ENCODE measurements around the gene IQSEC3. TPM values are rescaled to one million over a fixed set of nuclear protein-coding genes. Genes with fewer than 3 reads are reported as not detected.
"Not testable (repeated sequence)": the region's sequence is repeated elsewhere in the genome, so short reads cannot be mapped to it uniquely, and the experiment has no call there.

The IQSEC3 gene
- total RNA-seq, 1 experiment from 2014 or later, result 0.55 TPM

- Histone ChIP-seq H3K4ac (ENCODE audit: low read depth, low read length) (no peak overlapping the region), H2AFZ (ENCODE audit: low read length) (no peak overlapping the region), H4K8ac (replicated peaks; ENCODE audit: insufficient read length, low read depth, low read length) (no peak overlapping the region), H3K27me3 (ENCODE audit: insufficient read depth, low read length) (peaks cover 5% of the 10 kb centered on the region; the same call in 1 of the 2 replicates), H3K18ac (ENCODE audit: insufficient read length, low read depth, low read length) (no peak overlapping the region), H3K4me1 (ENCODE audit: insufficient read depth, low read length) (no peaks in the 10 kb centered on the region; the same call in 1 of the 2 replicates), H3K79me2 (ENCODE audit: insufficient read depth, low read length) (no peaks in the 10 kb centered on the region), H3K23me2 (ENCODE audit: insufficient read length, low read depth, low read length, poor library complexity, severe bottlenecking) (peaks cover 3% of the 10 kb centered on the region), H3K23ac (ENCODE audit: insufficient read length, low read depth, low read length) (no peak overlapping the region), H3K9me3 (ENCODE audit: control insufficient read depth, low read depth, low read length) (no peaks in the 10 kb centered on the region), H3K79me1 (ENCODE audit: insufficient read depth, low read depth, low read length, poor library complexity, severe bottlenecking) (no peaks in the 10 kb centered on the region), H3K27ac (ENCODE audit: insufficient read length, low read depth, low read length) (no peak overlapping the region), H2BK20ac (ENCODE audit: low read depth, low read length, poor library complexity, severe bottlenecking) (no peak overlapping the region), H3K9ac (ENCODE audit: extremely low read depth, insufficient read length, low read length) (no peak overlapping the region), H4K91ac (ENCODE audit: insufficient read length, low read depth, low read length) (no peak overlapping the region), H4K5ac (ENCODE audit: insufficient read length, low read depth, low read length) (no peak overlapping the region), H2AK5ac (ENCODE audit: insufficient read length, low read length) (no peak overlapping the region), H2BK120ac (ENCODE audit: low read depth, low read length, poor library complexity, severe bottlenecking) (no peak overlapping the region), H3T11ph (ENCODE audit: low read length) (no peak overlapping the region), H2BK15ac (ENCODE audit: low read depth, low read length) (no peak overlapping the region), H3K4me2 (ENCODE audit: insufficient read depth, insufficient read length, low read length) (no peak overlapping the region), H2BK5ac (ENCODE audit: insufficient read length, low read length) (no peak overlapping the region), H3K14ac (ENCODE audit: insufficient read depth, low read length) (no peak overlapping the region), H4K20me1 (ENCODE audit: control insufficient read depth, insufficient read depth, insufficient read length) (no peaks in the 10 kb centered on the region), H3K56ac (ENCODE audit: insufficient read length, low read depth, low read length) (no peak overlapping the region), H2BK12ac (ENCODE audit: insufficient read length, low read depth, low read length) (no peak overlapping the region)
- Mint-ChIP-seq H3K27ac (no peak overlapping the region), H3K4me1 (peaks cover 17 to 21% of the 10 kb centered on the region in 2 experiments), H3K4me3 (no peak overlapping the region), H3K27me3 (ENCODE audit: low read depth) (peaks cover 59% of the 10 kb centered on the region), H3K9me3 (peaks cover 16 to 48% of the 10 kb centered on the region in 2 experiments), H3K36me3 (ENCODE audit: insufficient read depth in 1 of 3, low read depth in 3 of 3) (no peaks in the 10 kb centered on the region)
- TF ChIP-seq CTCF (conservative IDR thresholded peaks at IDR 0.05), result no peak
- DNase-seq, result no peak
Measured at GRCh38 chr12:58832-59231, 7.7 kb upstream of the IQSEC3 start.

- not testable (repeated sequence) for H2AFZ ChIP-seq (ENCODE audit: low read length); H3K9ac ChIP-seq (ENCODE audit: extremely low read depth, insufficient read length, low read length); H3K4me3 Mint-ChIP-seq; H3K27ac Mint-ChIP-seq; H3K9me3 ChIP-seq (ENCODE audit: control insufficient read depth, low read depth, low read length); H3K23ac ChIP-seq (ENCODE audit: insufficient read length, low read depth, low read length); H2BK20ac ChIP-seq (ENCODE audit: low read depth, low read length, poor library complexity, severe bottlenecking); H2BK12ac ChIP-seq (ENCODE audit: insufficient read length, low read depth, low read length); H4K20me1 ChIP-seq (ENCODE audit: control insufficient read depth, insufficient read depth, insufficient read length); H2AK5ac ChIP-seq (ENCODE audit: insufficient read length, low read length); H4K8ac ChIP-seq (replicated peaks; ENCODE audit: insufficient read length, low read depth, low read length); H2BK120ac ChIP-seq (ENCODE audit: low read depth, low read length, poor library complexity, severe bottlenecking); H3K56ac ChIP-seq (ENCODE audit: insufficient read length, low read depth, low read length); H2BK15ac ChIP-seq (ENCODE audit: low read depth, low read length); H3K27ac ChIP-seq (ENCODE audit: insufficient read length, low read depth, low read length); H3K23me2 ChIP-seq (ENCODE audit: insufficient read length, low read depth, low read length, poor library complexity, severe bottlenecking); H3K14ac ChIP-seq (ENCODE audit: insufficient read depth, low read length); H3K4me2 ChIP-seq (ENCODE audit: insufficient read depth, insufficient read length, low read length); H4K5ac ChIP-seq (ENCODE audit: insufficient read length, low read depth, low read length); H3K79me1 ChIP-seq (ENCODE audit: insufficient read depth, low read depth, low read length, poor library complexity, severe bottlenecking); H3K79me2 ChIP-seq (ENCODE audit: insufficient read depth, low read length); DNase-seq; H3K36me3 Mint-ChIP-seq (ENCODE audit: insufficient read depth in 1 of 3, low read depth in 3 of 3); H4K91ac ChIP-seq (ENCODE audit: insufficient read length, low read depth, low read length); H3K18ac ChIP-seq (ENCODE audit: insufficient read length, low read depth, low read length); H3T11ph ChIP-seq (ENCODE audit: low read length); H3K27me3 ChIP-seq (ENCODE audit: insufficient read depth, low read length); H3K4me1 ChIP-seq (ENCODE audit: insufficient read depth, low read length); H2BK5ac ChIP-seq (ENCODE audit: insufficient read length, low read length); H3K4ac ChIP-seq (ENCODE audit: low read depth, low read length)
- H3K4me1 Mint-ChIP-seq, result peaks cover 14 to 16% of the 10 kb centered on the region in 2 experiments
- peaks cover 64% of the 10 kb centered on the region for H3K27me3 Mint-ChIP-seq (ENCODE audit: low read depth)
- peaks cover 16 to 40% of the 10 kb centered on the region in 2 experiments for H3K9me3 Mint-ChIP-seq
Measured at GRCh38 chr12:61845-62244, 4.7 kb upstream of the IQSEC3 start.

Data from H9 (cell line).